GM21717 (cell line): ENCODE data around the gene MRPS2.

ENCODE experiments used
- ATAC-seq: cut with Tn5 transposase; IDR thresholded peaks from one replicate; pipeline ENCODE4 v1.9.1; 2021; ENCODE audit warnings: mild to moderate bottlenecking, moderate library complexity; ENCODE audit not compliant: unreplicated experiment

The MRPS2 gene

GRCh38 chr9:135551456-135551855 is 51.0 kb downstream of the MRPS2 start:
- ATAC-seq = no peak

DNA sequence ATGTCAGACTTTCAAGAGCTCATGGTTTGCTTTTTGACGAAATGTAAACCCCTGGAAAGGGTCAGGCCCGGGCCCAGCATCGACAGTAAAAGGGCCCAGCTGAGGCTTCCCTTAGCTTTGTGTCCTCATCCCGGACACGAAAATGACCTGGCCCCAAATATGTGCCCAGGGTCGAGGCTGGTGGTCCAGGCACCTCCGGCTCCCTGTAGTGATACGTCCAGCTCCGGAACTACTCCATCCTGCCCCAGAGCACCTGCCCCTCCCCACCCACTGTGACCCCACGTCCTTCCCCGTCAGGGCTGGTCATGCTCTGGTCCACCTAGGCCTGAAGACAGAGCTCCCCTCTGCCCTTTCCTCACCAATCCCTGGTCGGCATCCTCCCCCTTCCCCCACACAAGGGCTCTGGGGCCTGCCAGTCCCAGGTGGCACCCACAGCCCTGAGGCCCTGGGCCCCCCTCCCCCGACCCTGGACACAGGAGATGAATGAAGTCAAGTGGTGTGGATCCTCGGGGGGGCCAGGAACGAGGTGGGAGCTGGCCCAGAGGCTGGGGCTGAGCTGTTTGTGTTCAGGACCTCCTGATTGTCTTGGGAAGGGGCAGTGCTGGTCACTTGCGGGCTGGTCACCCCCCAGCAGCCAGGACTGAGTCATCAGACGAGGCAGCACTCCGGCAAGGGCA is 51.7 kb downstream of the MRPS2 start:
- no peak for ATAC-seq

GRCh38 chr9:135552698-135553171 is 52.3 kb downstream of the MRPS2 start:
- no peak for ATAC-seq
